Measurements from ENCODE around the gene SOX1. TPM values are rescaled to one million over a fixed set of nuclear protein-coding genes. Genes with fewer than 3 reads are reported as not detected.

SOX1 gene
- total and polyA plus RNA-seq, 10 of the 15 experiments (the other 5 are each of a cell fraction or from before 2014, with no cell fraction given), result not detected

- no peak for TF ChIP-seq ZBTB11 (CRISPR knock-in tag; IDR thresholded peaks at IDR 0.05)
- no peak for TF ChIP-seq E4F1 (IDR thresholded peaks at IDR 0.05; ENCODE audit: borderline replicate concordance, partially characterized antibody)
- TF ChIP-seq ZNF24 (IDR thresholded peaks at IDR 0.05), result no peak
- no peak for TF ChIP-seq RFX5 (IDR thresholded peaks at IDR 0.05; ENCODE audit: low read depth, low read length)
- no peak for TF ChIP-seq PKNOX1 (IDR thresholded peaks at IDR 0.05)
- TF ChIP-seq CBX3 (IDR thresholded peaks at IDR 0.05; ENCODE audit: borderline replicate concordance, low read depth), result no peak
- TF ChIP-seq IKZF2 (IDR thresholded peaks at IDR 0.05), result no peak
- TF ChIP-seq BMI1 (IDR thresholded peaks at IDR 0.05; ENCODE audit: borderline replicate concordance), result no peak
- no peak for TF ChIP-seq SKIL (IDR thresholded peaks at IDR 0.05; ENCODE audit: low read depth, poor library complexity, severe bottlenecking)
- no peak for TF ChIP-seq POLR2AphosphoS2 (IDR thresholded peaks at IDR 0.05; ENCODE audit: low read depth, low read length)
- TF ChIP-seq CHD4 (IDR thresholded peaks at IDR 0.05), result no peak
- no peak for TF ChIP-seq FOS (IDR thresholded peaks at IDR 0.05; ENCODE audit: borderline replicate concordance, extremely low read depth, insufficient read length)
- no peak for TF ChIP-seq NFIC (IDR thresholded peaks at IDR 0.05; ENCODE audit: low read depth, low read length)
- TF ChIP-seq MYB (IDR thresholded peaks at IDR 0.05; ENCODE audit: borderline replicate concordance, low read depth, low read length), result no peak
- no peak for TF ChIP-seq POLR2A (IDR thresholded peaks at IDR 0.05; ENCODE audit: low read depth, low read length)
- no peak for TF ChIP-seq ETV6 (conservative IDR thresholded peaks at IDR 0.05 in 1 of 2, IDR thresholded peaks at IDR 0.05 in 1 of 2; ENCODE audit: borderline replicate concordance in 1 of 2, low read depth in 1 of 2)
- TF ChIP-seq ZNF217 (IDR thresholded peaks at IDR 0.05), result no peak
- TF ChIP-seq RELB (IDR thresholded peaks at IDR 0.05; ENCODE audit: low read depth), result no peak
These were observed 10.1 kb upstream of the SOX1 start (continued) for GRCh38 chr13:112056739-112057438.
